HepG2 (cell line): ENCODE measurements around the gene SIK1.
"Not testable (repeated sequence)": the region's sequence is repeated elsewhere in the genome, so short reads cannot be mapped to it uniquely, and the experiment has no call there.

ENCODE experiments used
- GLI4 ChIP-seq: sonication (generic); formaldehyde crosslinking; IDR thresholded peaks from 2 replicates; pipeline ENCODE4 v1.5.1; 2020; ENCODE audit warnings: missing genetic modification reagents, mild to moderate bottlenecking, moderate library complexity, borderline replicate concordance
- MEIS1 ChIP-seq: sonication (generic); formaldehyde crosslinking; IDR thresholded peaks from 2 replicates; pipeline ENCODE4 v1.9.0; 2021; ENCODE audit warnings: mild to moderate bottlenecking, missing genetic modification reagents, moderate library complexity, borderline replicate concordance
- SMC3 ChIP-seq: IDR thresholded peaks from 2 replicates; pipeline ENCODE4 v1.6.1; 2011; ENCODE audit warnings: low read length, improper control_type of control experiment
- USF2 ChIP-seq, 2 experiments: sonication (generic) in 1 of 2; formaldehyde crosslinking in 1 of 2; IDR thresholded peaks; 2 replicates each; pipeline versions ENCODE4 v1.5.1 to v1.6.1; 2011 to 2020; ENCODE audit warnings: borderline replicate concordance in 1 of 2, low read depth in 1 of 2, low read length in 1 of 2, mild to moderate bottlenecking in 1 of 2, missing genetic modification reagents in 1 of 2, moderate library complexity in 1 of 2
- TF ChIP-seq, protein P1 (sequence below): sonication (generic); formaldehyde crosslinking; IDR thresholded peaks from 2 replicates; pipeline ENCODE4 v1.5.0; 2020; ENCODE audit warnings: mild to moderate bottlenecking, missing genetic modification reagents, moderate library complexity

DNA sequence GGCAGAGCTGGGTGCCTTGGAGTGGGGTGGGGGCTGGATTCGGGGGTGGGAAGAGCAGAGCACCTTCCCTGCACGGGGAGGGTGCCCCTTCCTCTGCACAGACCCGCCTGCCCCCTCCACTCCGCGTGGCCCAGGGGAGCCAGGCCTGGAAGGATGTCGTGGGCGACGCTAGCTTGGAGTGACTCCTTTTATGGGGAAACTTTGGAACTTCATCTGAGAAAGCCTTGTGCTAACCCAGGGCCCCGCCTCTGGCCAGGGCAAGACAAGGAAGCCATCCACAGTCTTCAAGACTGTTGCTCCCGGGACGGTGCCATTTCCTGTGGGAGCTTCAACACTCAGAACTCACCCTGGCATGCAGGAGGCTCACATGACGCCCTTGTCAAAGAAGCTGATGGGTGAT, 15.6 kb upstream of the SIK1 start:
- not testable (repeated sequence) for TF ChIP-seq GLI4 (CRISPR knock-in tag); MEIS1 (CRISPR knock-in tag); USF2 (IDR thresholded peaks at IDR 0.05; ENCODE audit: low read depth, low read length); USF2 (CRISPR knock-in tag; IDR thresholded peaks at IDR 0.05; ENCODE audit: borderline replicate concordance); SMC3
- TF ChIP-seq, protein P1, sequence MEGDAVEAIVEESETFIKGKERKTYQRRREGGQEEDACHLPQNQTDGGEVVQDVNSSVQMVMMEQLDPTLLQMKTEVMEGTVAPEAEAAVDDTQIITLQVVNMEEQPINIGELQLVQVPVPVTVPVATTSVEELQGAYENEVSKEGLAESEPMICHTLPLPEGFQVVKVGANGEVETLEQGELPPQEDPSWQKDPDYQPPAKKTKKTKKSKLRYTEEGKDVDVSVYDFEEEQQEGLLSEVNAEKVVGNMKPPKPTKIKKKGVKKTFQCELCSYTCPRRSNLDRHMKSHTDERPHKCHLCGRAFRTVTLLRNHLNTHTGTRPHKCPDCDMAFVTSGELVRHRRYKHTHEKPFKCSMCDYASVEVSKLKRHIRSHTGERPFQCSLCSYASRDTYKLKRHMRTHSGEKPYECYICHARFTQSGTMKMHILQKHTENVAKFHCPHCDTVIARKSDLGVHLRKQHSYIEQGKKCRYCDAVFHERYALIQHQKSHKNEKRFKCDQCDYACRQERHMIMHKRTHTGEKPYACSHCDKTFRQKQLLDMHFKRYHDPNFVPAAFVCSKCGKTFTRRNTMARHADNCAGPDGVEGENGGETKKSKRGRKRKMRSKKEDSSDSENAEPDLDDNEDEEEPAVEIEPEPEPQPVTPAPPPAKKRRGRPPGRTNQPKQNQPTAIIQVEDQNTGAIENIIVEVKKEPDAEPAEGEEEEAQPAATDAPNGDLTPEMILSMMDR, result not testable (repeated sequence)
